GM21786 (cell line): ENCODE data around the gene KCTD15.
A peak's percentile ranks its signal among the peaks of the same experiment; 100 is the strongest.

Experiments used
- ATAC-seq: cut with Tn5 transposase; IDR thresholded peaks from one replicate; pipeline ENCODE4 v1.9.1; 2021; ENCODE audit not compliant: unreplicated experiment

Gene KCTD15

GRCh38 chr19:33771384-33772101, 25.1 kb upstream of the KCTD15 start:
- ATAC-seq, result no peak

- no peak for ATAC-seq
Measured at GRCh38 chr19:33772102-33772857, 24.4 kb upstream of the KCTD15 start.

DNA sequence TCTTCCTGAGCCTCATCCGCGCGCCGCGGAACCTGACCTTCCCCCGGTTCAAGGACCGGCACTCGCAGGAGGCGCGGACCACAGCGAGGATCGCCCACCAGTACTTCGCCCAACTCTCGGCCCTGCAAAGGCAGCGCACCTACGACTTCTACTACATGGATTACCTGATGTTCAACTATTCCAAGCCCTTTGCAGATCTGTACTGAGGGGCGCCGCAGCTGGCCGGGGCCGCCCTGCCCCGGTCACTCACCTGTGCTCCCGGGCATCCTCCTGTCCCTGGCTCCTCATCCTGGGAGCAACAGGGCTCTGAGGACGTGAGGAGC, 23.9 kb upstream of the KCTD15 start:
- ATAC-seq, result no peak

- ATAC-seq, result no peak
Measured at GRCh38 chr19:33773704-33774624, 22.7 kb upstream of the KCTD15 start.

DNA sequence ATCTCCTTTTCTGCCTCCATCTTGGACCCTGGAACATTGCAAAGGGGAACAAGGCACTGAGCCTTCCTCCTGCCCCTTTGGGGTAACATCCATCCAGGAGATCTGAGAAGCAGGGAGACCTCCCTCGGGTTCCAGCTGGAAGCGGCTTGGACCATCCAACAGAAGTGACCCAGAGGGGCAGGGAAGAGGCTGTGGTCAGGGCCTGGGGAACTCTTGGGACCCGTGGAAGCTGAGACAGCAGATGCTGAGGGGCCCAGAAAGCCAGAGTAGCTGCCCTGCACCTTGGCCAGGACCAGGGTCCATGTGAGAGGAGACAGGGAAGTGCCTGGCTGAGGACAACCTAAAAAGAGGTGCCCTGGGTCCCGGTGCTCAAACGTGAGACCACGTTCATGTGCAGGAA, 21.9 kb upstream of the KCTD15 start:
- no peak for ATAC-seq

- ATAC-seq, result no peak
Measured at GRCh38 chr19:33775731-33776487, 20.8 kb upstream of the KCTD15 start.

GRCh38 chr19:33777351-33777750, 19.3 kb upstream of the KCTD15 start:
- ATAC-seq, result no peak

DNA sequence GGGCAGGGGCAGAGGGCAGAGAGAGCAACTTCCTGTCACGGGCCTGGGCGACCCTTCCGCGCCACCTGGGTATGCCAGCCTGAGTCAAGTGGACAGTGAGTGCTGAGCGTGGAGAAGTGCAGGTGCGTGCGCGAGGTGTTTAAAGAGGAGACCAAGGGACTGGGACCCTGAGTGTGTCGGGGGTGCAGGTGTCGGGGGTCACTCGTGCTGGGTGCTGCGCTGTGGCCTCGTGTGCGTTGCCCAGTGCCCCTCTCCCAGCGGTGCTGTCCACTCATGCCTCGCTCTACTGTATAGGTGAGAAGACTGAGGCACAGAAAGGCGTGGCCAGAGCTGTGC, 18.9 kb upstream of the KCTD15 start:
- no peak for ATAC-seq

- peak; percentile 82 for ATAC-seq
Measured at GRCh38 chr19:33778089-33778791, 18.4 kb upstream of the KCTD15 start.

GRCh38 chr19:33779849-33780248, 16.8 kb upstream of the KCTD15 start:
- ATAC-seq, result no peak

- ATAC-seq, result no peak
Measured at GRCh38 chr19:33780251-33780650, 16.4 kb upstream of the KCTD15 start.

- no peak for ATAC-seq
Measured at GRCh38 chr19:33780746-33781145, 15.9 kb upstream of the KCTD15 start.

- ATAC-seq, result no peak
Measured at GRCh38 chr19:33781415-33781935, 15.2 kb upstream of the KCTD15 start.

GRCh38 chr19:33781996-33782395, 14.7 kb upstream of the KCTD15 start:
- ATAC-seq, result no peak

- no peak for ATAC-seq
Measured at GRCh38 chr19:33784432-33784831, 12.2 kb upstream of the KCTD15 start.

DNA sequence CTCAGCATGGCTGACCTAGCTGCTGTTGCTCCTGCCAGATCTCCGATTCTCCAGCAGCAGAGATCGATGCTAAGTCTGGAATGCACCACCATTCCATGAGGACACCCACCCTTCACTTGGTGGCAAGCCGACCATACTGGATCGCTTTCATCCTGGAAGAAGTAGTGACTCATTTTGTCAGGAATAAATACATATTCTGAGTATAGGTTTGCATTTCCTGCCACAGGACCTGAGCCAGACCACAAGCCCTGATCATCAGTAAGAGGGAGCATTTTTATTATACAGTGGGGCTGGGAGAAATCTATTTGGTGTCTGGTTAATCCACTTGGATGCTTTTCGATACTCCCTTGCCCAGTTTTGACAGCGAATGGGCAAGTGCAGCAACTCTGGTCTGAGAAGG, 10.9 kb upstream of the KCTD15 start:
- ATAC-seq, result no peak

- ATAC-seq, result no peak
Measured at GRCh38 chr19:33788676-33789075, 8.0 kb upstream of the KCTD15 start.

- ATAC-seq, result no peak
Measured at GRCh38 chr19:33789344-33789743, 7.3 kb upstream of the KCTD15 start.

GRCh38 chr19:33794683-33795369, 1.8 kb upstream of the KCTD15 start:
- ATAC-seq, result no peak
